HepG2 (cell line): ENCODE data around the gene BRCA1. TPM values are rescaled to one million over a fixed set of nuclear protein-coding genes. Genes with fewer than 3 reads are reported as not detected.

ENCODE experiments used
- ARID4A ChIP-seq: sonication (generic); formaldehyde crosslinking; IDR thresholded peaks from 2 replicates; pipeline ENCODE4 v1.5.0; 2020; ENCODE audit warnings: mild to moderate bottlenecking, missing genetic modification reagents, borderline replicate concordance
- ATF3 ChIP-seq: sonication (generic); formaldehyde crosslinking; IDR thresholded peaks from 2 replicates; pipeline ENCODE4 v1.4.0; 2020; ENCODE audit warnings: missing genetic modification reagents
- CREB1 ChIP-seq, 2 experiments: fragments of 450-650 bp in 1 of 2; IDR thresholded peaks; 2 replicates each; pipeline ENCODE4 v1.6.1; 2016 to 2017; ENCODE audit warnings: control low read depth in 1 of 2, mild to moderate bottlenecking in 1 of 2, missing compliant biosample characterization in 1 of 2, missing genetic modification characterization in 1 of 2
- CREBL2 ChIP-seq: sonication (generic); formaldehyde crosslinking; IDR thresholded peaks from 2 replicates; pipeline ENCODE4 v1.8.1; 2023; ENCODE audit warnings: missing genetic modification reagents, mild to moderate bottlenecking, borderline replicate concordance
- EP300 ChIP-seq, 3 experiments: sonication (generic) in 1 of 3; formaldehyde crosslinking in 1 of 3; IDR thresholded peaks; 2 replicates each; pipeline versions ENCODE4 v1.5.1 to v1.6.1; 2011 to 2020; ENCODE audit warnings: low read depth in 2 of 3, low read length in 2 of 3, borderline replicate concordance in 1 of 3, improper control_type of control experiment in 1 of 3, mild to moderate bottlenecking in 1 of 3, missing genetic modification reagents in 1 of 3, moderate library complexity in 1 of 3
- IRF2 ChIP-seq: IDR thresholded peaks from 2 replicates; pipeline ENCODE4 v1.6.1; 2018; ENCODE audit warnings: missing genetic modification reagents, missing compliant biosample characterization
- KLF6 ChIP-seq: IDR thresholded peaks from 2 replicates; pipeline ENCODE4 v1.8.0; 2016; ENCODE audit warnings: missing biosample characterization, missing genetic modification reagents
- MYC ChIP-seq: sonication (generic); formaldehyde crosslinking; IDR thresholded peaks from 2 replicates; pipeline ENCODE4 v1.9.0; 2021; ENCODE audit warnings: missing genetic modification reagents, borderline replicate concordance
- SMAD9 ChIP-seq: sonication (generic); formaldehyde crosslinking; IDR thresholded peaks from 2 replicates; pipeline ENCODE4 v1.5.1; 2020; ENCODE audit warnings: mild to moderate bottlenecking, missing genetic modification reagents
- U2AF2 ChIP-seq: fragments of 200-400 bp; formaldehyde crosslinking; IDR thresholded peaks from 2 replicates; pipeline ENCODE4 v1.6.1; 2017; ENCODE audit warnings: low read depth, mild to moderate bottlenecking, low read length
- ZFP36L2 ChIP-seq: sonication (generic); formaldehyde crosslinking; IDR thresholded peaks from 2 replicates; pipeline ENCODE4 v1.4.0; 2020; ENCODE audit warnings: missing genetic modification reagents
- ZFP82 ChIP-seq: sonication (generic); formaldehyde crosslinking; IDR thresholded peaks from 2 replicates; pipeline ENCODE4 v1.5.1; 2020; ENCODE audit warnings: mild to moderate bottlenecking, missing genetic modification reagents, borderline replicate concordance
- ZNF180 ChIP-seq: sonication (generic); formaldehyde crosslinking; IDR thresholded peaks from 2 replicates; pipeline ENCODE4 v1.4.0; 2020; ENCODE audit warnings: low read depth, missing genetic modification reagents, borderline replicate concordance
- ZNF337 ChIP-seq: sonication (generic); formaldehyde crosslinking; IDR thresholded peaks from 2 replicates; pipeline ENCODE4 v1.5.1; 2020; ENCODE audit warnings: missing genetic modification reagents, low read depth, mild to moderate bottlenecking, borderline replicate concordance
- polyA plus RNA-seq, 8 experiments: library from polyadenylated mRNA; depleted of rRNA in 3 of 8; stranded (reverse) in 7 of 8; unstranded in 1 of 8; fragments of >200 nt; fragmentation: Illumina TruSeq in 4 of 8; extraction: Trizol in 4 of 8; gene quantifications; 2 replicates each; pipeline versions ENCODE4 v1.2.1 to v1.2.3, GENCODE V29; 2011 to 2016; ENCODE audit warnings: low read depth in 4 of 8, missing spikeins in 1 of 8, mixed read lengths in 1 of 8; ENCODE audit not compliant: insufficient read depth in 1 of 8
- total RNA-seq, 5 experiments: library from RNA; depleted of rRNA; stranded (reverse); fragments of >200 nt; fragmentation: Illumina TruSeq; extraction: Trizol; gene quantifications; 2 replicates each; pipeline ENCODE4 v1.2.3, GENCODE V29; 2016; ENCODE audit warnings: low read depth in 1 of 5
- TF ChIP-seq, protein P1 (sequence below): sonication (generic); formaldehyde crosslinking; IDR thresholded peaks from 2 replicates; pipeline ENCODE4 v1.5.1; 2020; ENCODE audit warnings: mild to moderate bottlenecking, moderate library complexity, missing genetic modification reagents

BRCA1 gene
- total and polyA plus RNA-seq, 2 of the 13 experiments (the other 11 are each of a cell fraction or from before 2014, with no cell fraction given), result 13.3 to 37.5 TPM

- TF ChIP-seq ATF3 (CRISPR knock-in tag), result peak; percentile 58; the same call in 1 of the 2 replicates
- no peak for TF ChIP-seq CREBL2 (CRISPR knock-in tag)
- peak; percentile 81 for TF ChIP-seq IRF2 (CRISPR knock-in tag)
- TF ChIP-seq KLF6, result peak; percentile 66; the same call in 1 of the 2 replicates
- peak; percentile 69; the same call in 1 of the 2 replicates for TF ChIP-seq MYC
- peak; percentile 95 for TF ChIP-seq U2AF2
- TF ChIP-seq, protein P1, sequence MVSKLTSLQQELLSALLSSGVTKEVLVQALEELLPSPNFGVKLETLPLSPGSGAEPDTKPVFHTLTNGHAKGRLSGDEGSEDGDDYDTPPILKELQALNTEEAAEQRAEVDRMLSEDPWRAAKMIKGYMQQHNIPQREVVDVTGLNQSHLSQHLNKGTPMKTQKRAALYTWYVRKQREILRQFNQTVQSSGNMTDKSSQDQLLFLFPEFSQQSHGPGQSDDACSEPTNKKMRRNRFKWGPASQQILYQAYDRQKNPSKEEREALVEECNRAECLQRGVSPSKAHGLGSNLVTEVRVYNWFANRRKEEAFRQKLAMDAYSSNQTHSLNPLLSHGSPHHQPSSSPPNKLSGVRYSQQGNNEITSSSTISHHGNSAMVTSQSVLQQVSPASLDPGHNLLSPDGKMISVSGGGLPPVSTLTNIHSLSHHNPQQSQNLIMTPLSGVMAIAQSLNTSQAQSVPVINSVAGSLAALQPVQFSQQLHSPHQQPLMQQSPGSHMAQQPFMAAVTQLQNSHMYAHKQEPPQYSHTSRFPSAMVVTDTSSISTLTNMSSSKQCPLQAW (CRISPR knock-in tag), result peak; percentile 69
- TF ChIP-seq ZFP36L2, result no peak
- peak; percentile 85 for TF ChIP-seq ARID4A (CRISPR knock-in tag)
- peak; percentile 69; the same call in 1 of the 2 replicates for TF ChIP-seq ZFP82
- TF ChIP-seq SMAD9 (CRISPR knock-in tag), result peak; percentile 78; the same call in 1 of the 2 replicates
- TF ChIP-seq ZNF337 (CRISPR knock-in tag), result peak; percentile 85; the same call in 1 of the 2 replicates
- peak; percentile 39; the same call in 1 of the 2 replicates for TF ChIP-seq CREB1 (IDR thresholded peaks at IDR 0.05)
- TF ChIP-seq CREB1 (CRISPR knock-in tag; IDR thresholded peaks at IDR 0.05), result no peak
- no peak for TF ChIP-seq ZNF180 (CRISPR knock-in tag)
- peak in 1 of 2 experiments; percentile 54; a peak in 2 of 4 replicates for TF ChIP-seq EP300 (IDR thresholded peaks at IDR 0.05; ENCODE audit: low read depth in 2 of 2, low read length in 2 of 2)
- TF ChIP-seq EP300 (CRISPR knock-in tag; IDR thresholded peaks at IDR 0.05; ENCODE audit: borderline replicate concordance), result no peak; the same call in 1 of the 2 replicates
These were observed 100.5 kb downstream of the BRCA1 start, which contains the start of gene RND2 (continued) for GRCh38 chr17:43024407-43025289.
